Measurements from ENCODE around the gene ENGASE. TPM values are rescaled to one million over a fixed set of nuclear protein-coding genes. Genes with fewer than 3 reads are reported as not detected.

Gene ENGASE
- total and polyA plus RNA-seq, 7 experiments from 2014 or later: 3.8 to 214 (median 82.7) TPM

GRCh38 chr17:79090443-79091225 is 16.0 kb downstream of the ENGASE start:
- Histone ChIP-seq H3K9me3 (ENCODE audit: control insufficient read depth in 2 of 3, low read length in 3 of 3) (no peaks in the 10 kb centered on the region), H3K4me1 (ENCODE audit: control insufficient read depth in 2 of 2, insufficient read depth in 2 of 2, low read length in 2 of 2) (peaks cover 0 to 9% of the 10 kb centered on the region in 2 donors), H3K27me3 (ENCODE audit: control insufficient read depth in 2 of 2, insufficient read depth in 2 of 2, low read length in 2 of 2) (no peaks in the 10 kb centered on the region), H3K27ac (ENCODE audit: low read depth, low read length) (no peak overlapping the region), H3K4me3 (ENCODE audit: low read length) (no peak overlapping the region), H3K36me3 (ENCODE audit: control insufficient read depth in 2 of 3, insufficient read depth in 3 of 3, low read length in 3 of 3) (peaks cover 0 to 18% (median 0%) of the 10 kb centered on the region in 3 experiments)
- no peak overlapping the region for H3K27ac Mint-ChIP-seq
- DNase-seq (no peak), ATAC-seq (no peak)
- no peaks in the 10 kb centered on the region for H3K9me3 Mint-ChIP-seq
- intact Hi-C loops (cut with micrococcal nuclease): no loop called here
- H3K27me3 Mint-ChIP-seq: peaks cover under 1 to 16% (median 10%) of the 10 kb centered on the region in 5 donors
- H3K4me1 Mint-ChIP-seq: peaks cover 0 to 8% (median 6%) of the 10 kb centered on the region in 7 donors
- H3K4me3 Mint-ChIP-seq: no peak overlapping the region
- H3K36me3 Mint-ChIP-seq: peaks cover 0 to 5% (median 0%) of the 10 kb centered on the region in 5 donors
- ChIA-PET CTCF (no interaction called here), POLR2A (no interaction called here)

DNA sequence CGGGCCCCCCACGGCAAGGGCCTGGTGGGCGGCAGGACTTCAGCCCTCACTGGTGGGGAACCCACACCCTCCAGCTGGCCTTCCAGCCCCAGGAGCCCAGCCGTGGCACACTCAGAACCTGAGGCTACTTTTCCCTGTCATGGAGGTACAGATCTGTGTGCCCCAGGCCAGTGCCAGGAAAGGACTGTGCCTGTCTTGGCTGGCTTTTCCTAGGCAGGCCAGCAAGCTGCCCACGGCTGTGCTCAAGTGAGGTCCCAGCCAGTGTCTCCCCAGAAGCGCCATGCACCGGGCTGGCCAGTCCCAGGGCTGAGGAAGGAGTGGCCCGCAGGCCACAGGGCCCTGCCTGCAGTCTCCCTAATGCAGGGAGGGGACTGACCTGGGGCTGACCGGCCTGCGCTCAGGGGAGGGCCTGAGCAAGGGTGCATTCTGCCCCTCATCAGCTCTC is 16.6 kb downstream of the ENGASE start:
- Histone ChIP-seq H3K27me3 (ENCODE audit: control insufficient read depth in 2 of 2, insufficient read depth in 2 of 2, low read length in 2 of 2) (no peaks in the 10 kb centered on the region), H3K36me3 (ENCODE audit: control insufficient read depth in 2 of 3, insufficient read depth in 3 of 3, low read length in 3 of 3) (peaks cover 0 to 12% (median 0%) of the 10 kb centered on the region in 3 experiments), H3K9me3 (ENCODE audit: control insufficient read depth in 2 of 3, low read length in 3 of 3) (no peaks in the 10 kb centered on the region), H3K4me1 (ENCODE audit: control insufficient read depth in 2 of 2, insufficient read depth in 2 of 2, low read length in 2 of 2) (peaks cover 0 to 9% of the 10 kb centered on the region in 2 donors), H3K27ac (ENCODE audit: low read depth, low read length) (no peak overlapping the region), H3K4me3 (ENCODE audit: low read length) (no peak overlapping the region)
- Mint-ChIP-seq H3K9me3 (no peaks in the 10 kb centered on the region), H3K4me3 (no peak overlapping the region), H3K27me3 (peaks cover 5 to 20% (median 14%) of the 10 kb centered on the region in 5 donors), H3K36me3 (peaks cover 0 to 5% (median 0%) of the 10 kb centered on the region in 5 donors), H3K27ac (no peak overlapping the region), H3K4me1 (peaks cover 0 to 8% (median 6%) of the 10 kb centered on the region in 7 donors)
- POLR2A ChIA-PET: no interaction called here
- intact Hi-C loops (cut with micrococcal nuclease): no loop called here
- CTCF ChIA-PET: no interaction called here
- ATAC-seq (no peak), DNase-seq (no peak)

- POLR2A ChIA-PET: interaction anchor here (0.7 kb wide), 1 partner anchor 904 kb away, joined by 3 read pairs; no protein-coding TSS in a partner anchor
- Histone ChIP-seq H3K4me1 (ENCODE audit: control insufficient read depth in 2 of 2, insufficient read depth in 2 of 2, low read length in 2 of 2) (peaks cover 0 to 9% of the 10 kb centered on the region in 2 donors), H3K36me3 (ENCODE audit: control insufficient read depth in 2 of 3, insufficient read depth in 3 of 3, low read length in 3 of 3) (no peaks in the 10 kb centered on the region), H3K9me3 (ENCODE audit: control insufficient read depth in 2 of 3, low read length in 3 of 3) (no peaks in the 10 kb centered on the region), H3K4me3 (ENCODE audit: low read length) (no peak overlapping the region), H3K27ac (ENCODE audit: low read depth, low read length) (no peak overlapping the region), H3K27me3 (ENCODE audit: control insufficient read depth in 2 of 2, insufficient read depth in 2 of 2, low read length in 2 of 2) (no peaks in the 10 kb centered on the region)
- Mint-ChIP-seq H3K9me3 (no peaks in the 10 kb centered on the region), H3K27ac (peak overlapping the region in 1 of 9 donors; percentile 75), H3K4me3 (peak overlapping the region in 1 of 10 donors; percentile 42), H3K36me3 (no peaks in the 10 kb centered on the region), H3K4me1 (peaks cover 0 to 8% (median 6%) of the 10 kb centered on the region in 7 donors), H3K27me3 (peaks cover 9 to 21% (median 16%) of the 10 kb centered on the region in 5 donors)
- CTCF ChIA-PET: interaction anchor here (1.0 to 1.3 kb wide), 2 partner anchors 10 to 301 kb away, joined by 3 to 5 read pairs; no protein-coding TSS in a partner anchor
- DNase-seq (no peak), ATAC-seq (no peak)
- intact Hi-C loops (cut with micrococcal nuclease): no loop called here
Measured at GRCh38 chr17:79092567-79092966, 17.9 kb downstream of the ENGASE start.

- Histone ChIP-seq H3K27me3 (ENCODE audit: control insufficient read depth in 2 of 2, insufficient read depth in 2 of 2, low read length in 2 of 2) (peaks cover 0 to 6% of the 10 kb centered on the region in 2 donors), H3K4me1 (ENCODE audit: control insufficient read depth in 2 of 2, insufficient read depth in 2 of 2, low read length in 2 of 2) (peaks cover 0 to 9% of the 10 kb centered on the region in 2 donors), H3K36me3 (ENCODE audit: control insufficient read depth in 2 of 3, insufficient read depth in 3 of 3, low read length in 3 of 3) (no peaks in the 10 kb centered on the region), H3K9me3 (ENCODE audit: control insufficient read depth in 2 of 3, low read length in 3 of 3) (no peaks in the 10 kb centered on the region), H3K27ac (ENCODE audit: low read depth, low read length) (no peak overlapping the region), H3K4me3 (ENCODE audit: low read length) (no peak overlapping the region)
- DNase-seq: no peak
- Mint-ChIP-seq H3K4me3 (peak overlapping the region in 2 of 10 donors; percentile 35 to 58), H3K9me3 (no peaks in the 10 kb centered on the region), H3K36me3 (no peaks in the 10 kb centered on the region), H3K27me3 (peaks cover 16 to 28% (median 23%) of the 10 kb centered on the region in 5 donors), H3K27ac (peak overlapping the region in 2 of 9 donors; percentile 14 to 24), H3K4me1 (peaks cover 4 to 8% (median 6%) of the 10 kb centered on the region in 7 donors)
- ChIA-PET CTCF (interaction anchor here (0.6 to 1.0 kb wide), 2 partner anchors 292 to 300 kb away, joined by 4 to 5 read pairs; no protein-coding TSS in a partner anchor), POLR2A (interaction anchor here (0.7 kb wide), 1 partner anchor 903 kb away, joined by 3 read pairs; no protein-coding TSS in a partner anchor)
- ATAC-seq: no peak
- intact Hi-C loops (cut with micrococcal nuclease): no loop called here
Measured at GRCh38 chr17:79093270-79093669, 18.6 kb downstream of the ENGASE start.

- ChIA-PET POLR2A (no interaction called here), CTCF (no interaction called here)
- Histone ChIP-seq H3K27ac (ENCODE audit: low read depth, low read length) (no peak overlapping the region), H3K4me1 (ENCODE audit: control insufficient read depth in 2 of 2, insufficient read depth in 2 of 2, low read length in 2 of 2) (peaks cover 0 to 9% of the 10 kb centered on the region in 2 donors), H3K27me3 (ENCODE audit: control insufficient read depth in 2 of 2, insufficient read depth in 2 of 2, low read length in 2 of 2) (peaks cover 0 to 6% of the 10 kb centered on the region in 2 donors), H3K36me3 (ENCODE audit: control insufficient read depth in 2 of 3, insufficient read depth in 3 of 3, low read length in 3 of 3) (no peaks in the 10 kb centered on the region), H3K4me3 (ENCODE audit: low read length) (no peak overlapping the region), H3K9me3 (ENCODE audit: control insufficient read depth in 2 of 3, low read length in 3 of 3) (no peaks in the 10 kb centered on the region)
- DNase-seq: no peak
- no peaks in the 10 kb centered on the region for H3K9me3 Mint-ChIP-seq
- H3K36me3 Mint-ChIP-seq: no peaks in the 10 kb centered on the region
- peaks cover 22 to 37% (median 29%) of the 10 kb centered on the region in 5 donors for H3K27me3 Mint-ChIP-seq
- no peak overlapping the region for H3K27ac Mint-ChIP-seq
- no peak overlapping the region for H3K4me3 Mint-ChIP-seq
- intact Hi-C loops (cut with micrococcal nuclease): no loop called here
- peaks cover 4 to 8% (median 6%) of the 10 kb centered on the region in 7 donors for H3K4me1 Mint-ChIP-seq
- ATAC-seq: no peak
Measured at GRCh38 chr17:79094261-79094660, 19.6 kb downstream of the ENGASE start.

GRCh38 chr17:79095345-79096055 is 20.9 kb downstream of the ENGASE start:
- ATAC-seq (no peak), DNase-seq (no peak)
- H3K9me3 Mint-ChIP-seq: no peaks in the 10 kb centered on the region
- Histone ChIP-seq H3K27me3 (ENCODE audit: control insufficient read depth in 2 of 2, insufficient read depth in 2 of 2, low read length in 2 of 2) (peaks cover 0 to 6% of the 10 kb centered on the region in 2 donors), H3K4me1 (ENCODE audit: control insufficient read depth in 2 of 2, insufficient read depth in 2 of 2, low read length in 2 of 2) (peaks cover 0 to 9% of the 10 kb centered on the region in 2 donors), H3K27ac (ENCODE audit: low read depth, low read length) (no peak overlapping the region), H3K36me3 (ENCODE audit: control insufficient read depth in 2 of 3, insufficient read depth in 3 of 3, low read length in 3 of 3) (no peaks in the 10 kb centered on the region), H3K4me3 (ENCODE audit: low read length) (no peak overlapping the region), H3K9me3 (ENCODE audit: control insufficient read depth in 2 of 3, low read length in 3 of 3) (no peaks in the 10 kb centered on the region)
- ChIA-PET CTCF (interaction anchor here (0.5 to 0.6 kb wide), 2 partner anchors 12 to 317 kb away, joined by 3 to 5 read pairs; no protein-coding TSS in a partner anchor), POLR2A (interaction anchor here (0.6 kb wide), 1 partner anchor 10 kb away, joined by 3 read pairs; no protein-coding TSS in a partner anchor)
- H3K4me3 Mint-ChIP-seq: peak overlapping the region in 2 of 10 donors; percentile 37 to 38
- no peak overlapping the region for H3K27ac Mint-ChIP-seq
- peaks cover 4 to 8% (median 6%) of the 10 kb centered on the region in 7 donors for H3K4me1 Mint-ChIP-seq
- H3K36me3 Mint-ChIP-seq: no peaks in the 10 kb centered on the region
- peaks cover 25 to 40% (median 29%) of the 10 kb centered on the region in 5 donors for H3K27me3 Mint-ChIP-seq
- intact Hi-C loops (cut with micrococcal nuclease): no loop called here

Data from naive thymus-derived CD4-positive, alpha-beta T cell (primary cell).